CD4-positive, alpha-beta T cell (primary cell): ENCODE results near the gene CD207. TPM values are rescaled to one million over a fixed set of nuclear protein-coding genes. Genes with fewer than 3 reads are reported as not detected.

ENCODE experiments used
- ATAC-seq: fragments of 200-7000 bp; cut with Tn5 transposase; one replicate; pipeline ENCODE4 v1.10.0; 2022; ENCODE audit warnings: mild to moderate bottlenecking; ENCODE audit not compliant: poor library complexity
- CTCF ChIA-PET: fragments of 350-600 bp; sonication (Branson Sonifier 250); formaldehyde crosslinking; loops from one replicate; lab custom pipeline; 2021; ENCODE audit warnings: antibody characterized with exemption, inconsistent platforms; lab: Charles Lee
- POLR2A ChIA-PET: fragments of 350-600 bp; sonication (Branson Sonifier 250); formaldehyde crosslinking; loops from one replicate; lab custom pipeline; 2021; ENCODE audit warnings: antibody characterized with exemption, inconsistent platforms; lab: Charles Lee
- DNase-seq, 14 experiments: peaks; one replicate each; pipeline ENCODE4 v3.0.0-alpha.2; 2013 to 2020; ENCODE audit warnings: mixed read lengths in 2 of 14
- H3K27ac ChIP-seq, 2 donors: one replicate each; pipeline versions ENCODE4 v1.5.1 to v1.7.0; 2013; ENCODE audit warnings: low read length in 2 of 2, low read depth in 1 of 2, mild to moderate bottlenecking in 1 of 2
- H3K27me3 ChIP-seq, 2 experiments: 1 replicate in 1 of 2; 2 replicates in 1 of 2; pipeline versions ENCODE4 v1.6.1 to v1.7.0; 2013; ENCODE audit warnings: low read length in 2 of 2, control low read depth in 1 of 2, mild to moderate bottlenecking in 1 of 2, moderate library complexity in 1 of 2; ENCODE audit not compliant: insufficient read depth in 2 of 2, control insufficient read depth in 1 of 2
- H3K36me3 ChIP-seq: one replicate; pipeline ENCODE4 v1.6.1; 2013; ENCODE audit warnings: low read length, control low read depth; ENCODE audit not compliant: insufficient read depth
- H3K4me1 ChIP-seq: one replicate; pipeline ENCODE4 v1.6.1; 2013; ENCODE audit warnings: low read length, control low read depth; ENCODE audit not compliant: insufficient read depth
- H3K4me3 ChIP-seq: one replicate; pipeline ENCODE4 v1.5.1; 2013; ENCODE audit warnings: mild to moderate bottlenecking, low read length, moderate library complexity
- H3K9me3 ChIP-seq, 2 experiments: 1 replicate in 1 of 2; 2 replicates in 1 of 2; pipeline versions ENCODE4 v1.6.1 to v1.7.0; 2013; ENCODE audit warnings: low read length in 2 of 2, mild to moderate bottlenecking in 2 of 2, control low read depth in 1 of 2, moderate library complexity in 1 of 2; ENCODE audit not compliant: control insufficient read depth in 1 of 2, insufficient read depth in 1 of 2
- H3K27ac Mint-ChIP-seq: one replicate; pipeline ENCODE4 v1.8.0; 2020; ENCODE audit warnings: mixed read lengths
- H3K27me3 Mint-ChIP-seq: one replicate; pipeline ENCODE4 v1.8.0; 2021; ENCODE audit warnings: mixed read lengths
- H3K36me3 Mint-ChIP-seq: one replicate; pipeline ENCODE4 v1.8.0; 2021; ENCODE audit warnings: low read depth, mixed read lengths
- H3K4me1 Mint-ChIP-seq: one replicate; pipeline ENCODE4 v1.8.0; 2021; ENCODE audit warnings: low read depth, mixed read lengths
- H3K4me3 Mint-ChIP-seq: one replicate; pipeline ENCODE4 v1.8.0; 2020; ENCODE audit warnings: mild to moderate bottlenecking, mixed read lengths
- H3K9me3 Mint-ChIP-seq: one replicate; pipeline ENCODE4 v1.8.0; 2020; ENCODE audit warnings: mixed read lengths
- intact Hi-C, 2 experiments: fragments of 100-400 bp; cut with DNase I in 1 of 2; cut with micrococcal nuclease in 1 of 2; formaldehyde crosslinking; loops; one replicate each; pipeline versions ENCODE4 v1.15.1 to v1.9.0; 2023 to 2025; cut with DNase I, micrococcal nuclease
- total RNA-seq, 174 experiments: library from RNA in 2 of 174; stranded (reverse) in 2 of 174; gene quantifications; one replicate each; pipeline ENCODE4 v1.2.3 and lab custom pipeline; 2021 to 2026
- TF ChIP-seq, protein P1 (sequence below): fragments of 200-600 bp; IDR thresholded peaks from one replicate; pipeline ENCODE4 v1.8.0; 2022; ENCODE audit warnings: antibody characterized with exemption, mild to moderate bottlenecking

Gene CD207
- total RNA-seq, 2 experiments from 2014 or later: 0.25 TPM; not detected in 1

GRCh38 chr2:70828914-70829824 lies 6.4 kb downstream of the CD207 start:
- TF ChIP-seq, protein P1, sequence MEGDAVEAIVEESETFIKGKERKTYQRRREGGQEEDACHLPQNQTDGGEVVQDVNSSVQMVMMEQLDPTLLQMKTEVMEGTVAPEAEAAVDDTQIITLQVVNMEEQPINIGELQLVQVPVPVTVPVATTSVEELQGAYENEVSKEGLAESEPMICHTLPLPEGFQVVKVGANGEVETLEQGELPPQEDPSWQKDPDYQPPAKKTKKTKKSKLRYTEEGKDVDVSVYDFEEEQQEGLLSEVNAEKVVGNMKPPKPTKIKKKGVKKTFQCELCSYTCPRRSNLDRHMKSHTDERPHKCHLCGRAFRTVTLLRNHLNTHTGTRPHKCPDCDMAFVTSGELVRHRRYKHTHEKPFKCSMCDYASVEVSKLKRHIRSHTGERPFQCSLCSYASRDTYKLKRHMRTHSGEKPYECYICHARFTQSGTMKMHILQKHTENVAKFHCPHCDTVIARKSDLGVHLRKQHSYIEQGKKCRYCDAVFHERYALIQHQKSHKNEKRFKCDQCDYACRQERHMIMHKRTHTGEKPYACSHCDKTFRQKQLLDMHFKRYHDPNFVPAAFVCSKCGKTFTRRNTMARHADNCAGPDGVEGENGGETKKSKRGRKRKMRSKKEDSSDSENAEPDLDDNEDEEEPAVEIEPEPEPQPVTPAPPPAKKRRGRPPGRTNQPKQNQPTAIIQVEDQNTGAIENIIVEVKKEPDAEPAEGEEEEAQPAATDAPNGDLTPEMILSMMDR: no peak
- no peak overlapping the region for H3K4me3 ChIP-seq
- intact Hi-C loops: no loop called here
- ChIA-PET CTCF (no interaction called here), POLR2A (no interaction called here)
- DNase-seq (no peak), ATAC-seq (no peak)
- H3K9me3 ChIP-seq: no peaks in the 10 kb centered on the region
- Mint-ChIP-seq H3K4me3 (no peak overlapping the region), H3K36me3 (no peaks in the 10 kb centered on the region), H3K4me1 (no peaks in the 10 kb centered on the region), H3K27ac (no peak overlapping the region), H3K9me3 (no peaks in the 10 kb centered on the region), H3K27me3 (no peaks in the 10 kb centered on the region)
- no peaks in the 10 kb centered on the region for H3K4me1 ChIP-seq
- H3K36me3 ChIP-seq: no peaks in the 10 kb centered on the region
- H3K27me3 ChIP-seq: no peaks in the 10 kb centered on the region
- no peak overlapping the region for H3K27ac ChIP-seq

DNA sequence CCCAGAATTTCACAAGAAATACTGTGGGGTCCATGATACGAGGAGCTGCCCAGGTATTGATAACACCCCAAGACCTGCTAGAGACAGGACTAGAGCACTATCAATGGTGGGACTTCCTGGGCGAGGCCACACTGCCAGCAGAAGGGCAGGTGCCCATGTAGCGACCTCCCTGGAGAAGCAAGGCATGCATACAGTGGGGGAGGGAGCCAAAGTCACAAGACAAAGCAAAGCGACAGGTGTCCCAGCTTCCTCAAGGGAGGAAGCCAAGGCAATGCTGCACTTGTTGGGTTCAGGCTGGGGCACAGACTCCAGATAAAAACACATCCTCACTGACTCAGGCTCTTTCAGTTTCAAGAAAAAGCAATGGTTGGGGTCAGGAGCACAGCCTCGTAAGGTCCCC lies 7.5 kb downstream of the CD207 start:
- Mint-ChIP-seq H3K36me3 (no peaks in the 10 kb centered on the region), H3K27me3 (no peaks in the 10 kb centered on the region), H3K27ac (no peak overlapping the region), H3K9me3 (no peaks in the 10 kb centered on the region), H3K4me3 (no peak overlapping the region), H3K4me1 (no peaks in the 10 kb centered on the region)
- TF ChIP-seq, protein P1: no peak
- CTCF ChIA-PET: no interaction called here
- no peaks in the 10 kb centered on the region for H3K4me1 ChIP-seq
- no peak for DNase-seq
- no peaks in the 10 kb centered on the region for H3K36me3 ChIP-seq
- intact Hi-C loops: no loop called here
- H3K4me3 ChIP-seq: no peak overlapping the region
- no peak for ATAC-seq
- no peaks in the 10 kb centered on the region for H3K9me3 ChIP-seq
- H3K27me3 ChIP-seq: no peaks in the 10 kb centered on the region
- H3K27ac ChIP-seq: no peak overlapping the region
- POLR2A ChIA-PET: no interaction called here

DNA sequence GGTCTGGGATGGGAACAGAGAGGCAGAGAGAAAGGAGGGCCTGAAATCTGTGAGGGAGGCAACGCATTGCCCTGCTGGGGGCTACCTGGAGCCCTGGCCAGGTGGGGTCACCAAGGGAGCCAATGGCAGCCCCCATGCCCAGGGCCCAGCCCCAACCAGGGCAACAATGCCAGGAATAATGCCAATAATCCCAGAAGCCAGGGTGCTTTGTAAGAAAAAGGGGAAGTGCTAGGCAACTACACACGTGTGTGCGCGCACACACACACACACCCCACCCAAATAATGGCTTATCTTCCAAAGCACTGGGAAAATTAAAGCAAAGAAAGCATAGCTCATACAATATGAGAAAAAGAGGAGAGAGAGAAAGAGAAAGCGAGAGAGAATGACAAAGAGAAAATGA lies 8.2 kb downstream of the CD207 start:
- H3K9me3 Mint-ChIP-seq: no peaks in the 10 kb centered on the region
- no peaks in the 10 kb centered on the region for H3K4me1 Mint-ChIP-seq
- ATAC-seq: no peak
- H3K27ac Mint-ChIP-seq: no peak overlapping the region
- no peaks in the 10 kb centered on the region for H3K9me3 ChIP-seq
- H3K4me3 ChIP-seq: no peak overlapping the region
- H3K4me3 Mint-ChIP-seq: no peak overlapping the region
- TF ChIP-seq, protein P1: no peak
- no peaks in the 10 kb centered on the region for H3K36me3 Mint-ChIP-seq
- intact Hi-C loops: no loop called here
- no peaks in the 10 kb centered on the region for H3K36me3 ChIP-seq
- DNase-seq: no peak
- H3K27me3 ChIP-seq: no peaks in the 10 kb centered on the region
- CTCF ChIA-PET: no interaction called here
- H3K4me1 ChIP-seq: peaks cover 4% of the 10 kb centered on the region
- H3K27me3 Mint-ChIP-seq: no peaks in the 10 kb centered on the region
- POLR2A ChIA-PET: no interaction called here
- H3K27ac ChIP-seq: no peak overlapping the region
